CD4-positive, alpha-beta T cell treated with Interleukin-10 for 1 hour (primary cell): ENCODE data around the gene GALNTL6.
"Not testable (repeated sequence)": the region's sequence is repeated elsewhere in the genome, so short reads cannot be mapped to it uniquely, and the experiment has no call there.

Experiments
- DNase-seq: peaks from one replicate; pipeline ENCODE4 v3.0.0-alpha.2; 2020

The GALNTL6 gene

DNA sequence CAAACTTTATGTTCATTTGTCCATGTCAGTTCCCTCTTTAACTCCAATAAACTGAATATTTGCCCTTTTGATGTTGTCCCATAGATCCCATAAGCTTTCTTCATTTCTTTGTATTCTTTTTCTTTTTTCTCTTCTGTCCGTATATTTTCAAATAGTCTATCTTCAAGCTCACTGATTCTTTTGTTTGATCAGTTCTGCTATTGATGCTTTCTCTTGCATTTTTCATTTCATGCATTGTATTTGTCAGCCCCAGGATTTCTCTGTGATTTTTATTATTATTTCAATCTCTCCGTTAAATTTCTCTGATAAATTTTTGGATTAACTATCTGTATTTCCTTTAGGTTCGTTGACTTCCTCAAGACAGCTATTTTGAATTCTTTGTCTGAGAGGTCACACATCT, 1082.5 kb downstream of the GALNTL6 start:
- DNase-seq = no peak

- DNase-seq = no peak
These were observed 1083.8 kb downstream of the GALNTL6 start for GRCh38 chr4:172897046-172897445.

DNA sequence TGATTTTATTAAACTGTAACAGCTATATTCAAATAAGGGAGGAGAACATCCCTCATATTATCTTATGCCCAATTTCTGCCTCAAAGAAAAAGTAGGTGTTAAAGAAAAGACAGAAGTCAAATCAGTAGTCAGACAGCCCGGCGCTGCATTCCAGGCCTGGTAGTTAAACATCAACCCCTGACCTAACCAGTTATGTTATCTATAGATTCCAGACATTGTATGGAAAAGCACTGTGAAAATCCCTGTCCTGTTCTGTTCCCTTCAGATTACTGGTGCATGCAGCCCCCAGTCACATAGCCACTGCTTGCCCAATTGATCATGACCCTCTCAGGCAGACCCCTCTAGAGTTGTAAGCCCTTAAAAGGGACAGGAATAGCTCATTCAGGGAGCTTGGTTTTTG, 1085.5 kb downstream of the GALNTL6 start:
- DNase-seq = no peak

DNA sequence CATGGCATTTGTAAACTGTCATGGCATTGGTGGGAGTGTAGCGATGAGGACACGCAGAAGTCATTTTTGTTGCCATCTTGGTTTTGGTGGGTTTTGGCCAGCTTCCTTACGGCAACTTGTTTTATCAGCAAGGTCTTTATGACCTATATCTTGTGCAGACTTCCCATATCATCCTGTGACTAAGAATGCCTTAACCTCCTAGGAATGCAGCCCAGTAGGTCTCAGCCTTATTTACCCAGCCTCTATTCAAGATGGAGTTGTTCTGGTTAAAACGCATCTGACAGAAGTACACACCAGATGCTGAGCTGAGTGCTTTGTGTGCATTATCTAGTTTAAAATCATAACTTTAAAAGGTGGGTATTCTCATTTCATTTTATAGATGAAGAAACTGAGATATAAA, 1086.7 kb downstream of the GALNTL6 start:
- DNase-seq = no peak

DNA sequence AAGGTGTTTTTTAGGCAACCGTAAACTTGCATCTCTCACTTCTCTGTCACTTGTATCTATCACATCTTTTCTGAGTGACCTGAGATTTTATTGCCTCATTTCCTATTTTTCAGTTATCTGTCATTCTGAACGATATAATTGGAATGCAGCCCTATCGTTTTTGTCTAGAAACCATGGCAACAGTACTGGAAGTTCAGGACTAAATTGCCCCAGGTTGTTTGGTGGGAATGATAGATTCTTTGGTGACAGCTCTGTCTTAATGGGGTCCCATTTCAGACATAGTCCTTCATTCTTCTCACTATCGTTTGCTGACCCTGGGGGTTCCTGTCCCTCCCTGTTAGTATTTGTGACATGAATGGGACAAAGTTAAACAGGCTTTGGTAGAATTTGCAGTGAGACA, 1087.7 kb downstream of the GALNTL6 start:
- DNase-seq = no peak

- DNase-seq = not testable (repeated sequence)
These were observed 1099.3 kb downstream of the GALNTL6 start for GRCh38 chr4:172912468-172912867.

GRCh38 chr4:172917403-172917802, 1104.2 kb downstream of the GALNTL6 start:
- not testable (repeated sequence) for DNase-seq

- DNase-seq = no peak
These were observed 1106.1 kb downstream of the GALNTL6 start for GRCh38 chr4:172919269-172919668.

DNA sequence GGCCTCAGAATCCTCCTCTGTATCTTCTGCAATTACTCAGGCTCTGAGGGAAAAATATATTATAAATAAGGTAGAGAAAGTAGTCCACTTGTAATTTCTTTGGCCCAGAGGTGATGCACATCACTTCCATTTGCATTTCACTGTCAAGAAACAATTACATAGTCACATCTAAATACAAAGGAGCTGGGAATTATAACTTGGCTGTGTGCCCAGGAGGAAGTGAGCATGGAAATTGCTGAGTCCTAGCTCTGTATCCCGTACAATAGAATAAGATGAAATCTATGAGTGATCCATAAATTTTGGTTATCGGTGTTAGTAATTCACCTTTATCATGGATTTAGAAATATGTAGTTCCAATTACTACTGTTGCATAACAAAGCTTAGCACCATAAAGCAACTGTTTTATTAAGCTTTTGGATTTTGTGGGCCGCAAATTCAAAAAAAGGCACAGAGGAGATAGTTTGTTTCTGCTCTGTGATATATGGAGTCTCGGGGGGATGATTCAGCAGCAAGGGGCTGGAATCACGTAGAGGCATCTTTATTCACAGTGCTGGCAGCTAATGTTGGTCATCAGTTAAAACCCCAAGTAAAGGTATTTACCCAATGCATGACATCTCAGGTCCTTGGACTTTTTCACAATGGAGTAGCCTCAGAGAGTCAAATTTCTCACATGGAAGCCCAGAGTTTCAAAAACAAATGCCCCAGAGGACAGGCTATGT, 1114.1 kb downstream of the GALNTL6 start:
- no peak for DNase-seq

- no peak for DNase-seq
These were observed 1115.1 kb downstream of the GALNTL6 start for GRCh38 chr4:172928347-172928746.

GRCh38 chr4:172938072-172938829, 1125.0 kb downstream of the GALNTL6 start:
- DNase-seq = no peak

GRCh38 chr4:172938870-172939269, 1125.7 kb downstream of the GALNTL6 start:
- DNase-seq = no peak

DNA sequence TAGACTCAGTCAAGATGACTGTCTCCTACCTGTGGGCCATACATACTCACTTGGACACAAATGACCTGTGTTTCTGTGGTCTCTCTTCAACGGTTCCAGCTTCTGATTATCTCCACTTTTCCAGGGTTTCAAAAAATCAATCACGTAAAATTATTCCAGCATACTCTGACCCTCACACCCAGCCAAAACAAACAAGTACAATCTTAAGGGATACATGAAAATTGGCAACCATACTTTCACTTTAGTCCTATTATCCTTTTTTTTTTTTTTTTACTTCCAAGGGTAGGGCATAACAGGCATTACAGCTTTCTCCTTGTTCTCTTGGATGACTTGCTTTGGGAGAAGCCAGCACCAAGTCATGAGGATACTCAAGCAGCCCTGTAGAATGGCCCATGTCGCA, 1129.6 kb downstream of the GALNTL6 start:
- no peak for DNase-seq

DNA sequence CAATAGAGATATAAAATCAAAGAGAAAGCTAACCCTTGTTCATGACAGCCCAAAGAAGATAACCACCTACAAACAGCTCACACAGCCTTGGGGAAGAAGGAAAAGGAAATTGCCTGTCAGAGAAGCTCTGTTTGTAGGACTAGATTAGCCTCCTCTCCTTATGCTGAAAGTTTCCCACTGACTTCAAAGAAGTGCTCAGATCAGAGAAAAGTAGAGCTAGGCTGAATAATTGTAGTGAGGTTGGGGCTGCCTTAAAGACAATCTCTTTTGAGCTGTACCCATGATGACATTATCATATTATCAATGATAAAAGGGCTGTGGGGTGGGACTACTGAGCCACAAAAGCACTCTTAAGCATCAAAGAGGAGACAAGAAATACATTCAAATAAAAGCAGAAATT, 1132.4 kb downstream of the GALNTL6 start:
- no peak for DNase-seq

DNA sequence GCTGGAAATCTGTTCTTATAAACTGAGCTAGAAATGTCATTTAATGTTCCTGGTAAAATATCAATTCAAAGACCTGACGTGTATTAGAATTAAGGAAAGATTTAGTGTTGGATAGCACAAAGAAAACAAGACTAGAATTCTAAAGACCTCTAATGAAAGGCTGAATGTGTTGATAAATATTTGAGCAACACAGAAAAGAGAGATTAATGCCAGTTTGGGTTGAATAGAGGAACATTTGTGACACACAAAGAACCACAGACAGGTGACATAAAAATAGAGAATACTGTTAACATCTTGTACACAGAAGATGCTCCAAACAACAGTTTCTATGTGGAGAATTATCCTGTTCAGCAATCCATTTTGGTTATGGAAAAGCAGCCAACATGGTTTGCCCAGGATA, 1133.3 kb downstream of the GALNTL6 start:
- no peak for DNase-seq

DNA sequence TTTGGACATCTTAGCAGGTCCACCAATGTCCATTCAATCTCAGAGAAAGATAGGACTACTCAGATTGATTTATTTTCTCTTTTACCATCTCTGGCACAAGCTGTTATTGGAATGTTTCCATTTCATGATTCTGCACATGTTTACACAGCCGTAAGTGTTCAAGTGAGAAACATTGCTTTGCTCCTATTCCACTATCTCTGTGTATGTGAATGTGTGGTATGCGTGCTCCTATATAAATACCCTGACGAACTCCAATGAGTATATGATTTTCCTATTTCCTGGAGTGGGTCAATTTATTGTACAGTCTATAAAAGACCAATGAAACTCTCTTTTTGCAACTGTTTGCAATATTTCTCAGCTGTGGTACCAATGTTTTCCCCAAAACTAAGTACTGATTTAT, 1134.4 kb downstream of the GALNTL6 start:
- DNase-seq = no peak

DNA sequence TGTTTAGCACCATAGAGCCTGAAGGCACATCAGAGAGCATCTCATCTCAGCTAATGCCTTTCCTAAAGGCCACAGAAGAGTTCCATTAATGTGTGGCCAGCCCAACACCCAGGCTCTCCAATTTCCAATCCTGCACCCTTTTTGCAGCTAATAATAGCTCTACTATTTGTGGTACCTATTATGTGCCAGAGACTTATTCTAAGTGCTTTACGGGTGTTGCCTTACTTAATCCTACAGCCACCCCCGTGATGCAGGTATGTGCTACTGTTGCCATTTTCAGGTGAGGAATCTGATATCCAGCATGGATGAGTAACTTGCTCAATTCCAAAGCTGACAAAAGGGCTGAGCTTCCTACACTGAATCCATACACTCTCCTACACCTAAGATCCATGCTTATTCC, 1137.8 kb downstream of the GALNTL6 start:
- no peak for DNase-seq

DNA sequence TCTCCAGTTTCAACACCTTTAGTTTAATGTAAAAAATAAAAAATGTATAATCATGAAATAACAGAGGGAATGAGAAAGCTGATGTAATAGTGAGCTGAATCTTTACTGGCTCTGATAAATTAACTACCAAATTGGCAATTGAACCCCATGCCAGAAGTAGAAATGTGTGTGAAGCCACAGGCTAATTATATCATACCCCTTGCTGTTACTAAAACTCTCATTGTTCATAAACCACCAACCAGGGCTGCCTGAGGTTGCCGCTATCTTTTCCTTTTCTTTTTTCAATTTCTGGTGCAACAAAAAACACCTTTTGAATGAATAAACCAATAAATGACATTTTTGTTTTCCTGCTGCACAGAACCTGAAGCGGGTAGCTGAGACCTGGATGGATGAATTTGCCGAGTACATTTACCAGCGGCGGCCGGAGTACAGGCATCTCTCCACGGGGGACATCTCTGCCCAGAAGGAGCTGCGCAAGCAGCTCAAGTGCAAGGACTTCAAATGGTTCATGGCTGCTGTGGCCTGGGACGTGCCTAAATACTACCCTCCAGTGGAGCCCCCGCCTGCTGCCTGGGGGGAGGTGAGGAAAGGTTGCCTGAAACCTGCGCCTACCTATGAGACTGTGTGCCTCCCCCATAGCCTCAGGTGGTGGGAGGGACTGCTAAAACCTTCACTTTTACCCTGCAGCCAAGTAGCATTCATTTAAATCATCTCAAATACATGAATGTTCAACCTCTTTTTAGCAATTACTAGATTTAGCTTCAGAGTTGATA, 1138.7 kb downstream of the GALNTL6 start:
- no peak for DNase-seq

GRCh38 chr4:172953896-172954568, 1140.8 kb downstream of the GALNTL6 start:
- no peak for DNase-seq

DNA sequence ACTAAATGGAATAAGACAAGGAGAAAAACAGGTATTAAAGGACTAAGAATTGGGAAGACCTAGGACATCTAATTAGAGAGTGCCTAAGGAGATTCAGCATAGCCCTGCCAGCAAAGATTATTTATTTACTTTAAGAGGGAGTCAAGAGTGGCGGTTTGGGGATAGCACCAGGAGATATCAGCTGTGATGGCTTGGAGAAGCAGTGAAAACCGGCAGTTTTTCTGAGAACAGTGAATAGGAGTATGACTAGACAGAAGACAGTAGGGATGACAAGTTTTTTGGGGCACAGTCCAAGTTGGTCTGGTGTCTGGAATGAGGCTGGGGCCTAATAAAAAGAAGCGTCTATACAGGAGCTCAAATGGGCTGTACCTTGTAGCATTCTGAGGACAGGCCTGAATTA, 1143.1 kb downstream of the GALNTL6 start:
- not testable (repeated sequence) for DNase-seq

DNA sequence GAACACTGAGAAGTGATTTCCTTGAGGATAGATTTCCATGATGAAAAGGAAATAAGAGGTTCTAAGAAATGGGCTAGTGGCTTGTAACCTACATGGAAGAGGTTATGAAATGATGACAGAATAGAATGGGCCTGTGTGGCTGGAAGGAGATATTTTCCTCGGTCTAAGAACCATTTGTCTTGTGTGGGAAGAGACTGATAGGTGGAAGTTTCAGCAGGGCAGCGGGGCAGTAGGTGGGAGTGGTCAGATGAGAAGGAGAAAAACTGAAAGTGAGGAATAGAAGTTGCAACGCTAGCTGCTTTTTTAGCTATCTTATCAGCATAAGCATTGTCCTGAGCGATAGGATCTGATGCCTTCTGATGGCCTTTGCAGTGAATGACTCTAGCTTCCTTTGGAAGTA, 1144.0 kb downstream of the GALNTL6 start:
- no peak for DNase-seq

DNA sequence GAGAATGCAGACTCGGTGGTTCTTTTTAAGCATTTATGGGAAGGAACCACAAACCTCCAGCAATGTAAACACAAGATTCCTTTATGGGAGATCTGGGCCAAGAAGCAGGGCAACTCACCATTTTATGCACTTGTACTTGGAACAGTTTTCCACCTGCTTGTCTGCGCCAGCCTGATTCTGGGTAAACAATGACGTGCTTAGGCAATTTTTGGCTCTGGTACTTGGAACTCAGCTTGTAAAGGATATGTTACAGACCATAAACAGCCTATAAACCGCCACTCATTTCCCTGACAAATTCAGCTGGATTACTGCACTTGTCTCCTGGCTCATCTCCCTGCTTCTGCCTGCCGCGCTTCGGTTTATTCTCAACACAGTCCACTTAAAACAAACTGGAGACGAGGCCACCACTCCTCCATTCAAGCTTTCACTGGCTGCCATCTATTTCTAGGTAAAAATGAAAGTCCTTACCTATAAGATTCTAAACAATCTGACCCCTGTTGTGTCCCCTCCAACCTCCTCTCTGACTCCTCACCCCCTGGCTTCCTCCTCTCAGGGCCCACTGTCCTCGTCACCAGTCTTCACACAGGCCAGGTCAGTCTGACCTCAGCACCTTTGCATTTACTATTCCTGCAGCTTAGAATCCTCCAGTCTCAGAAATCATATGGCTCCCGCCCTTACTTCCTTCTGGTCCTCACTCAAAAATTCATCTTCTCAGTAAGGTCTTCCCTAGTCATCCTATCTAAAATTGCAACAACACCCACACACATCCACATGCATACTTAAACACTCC, 1149.6 kb downstream of the GALNTL6 start:
- DNase-seq = no peak
